GM21367 (cell line): ENCODE results near the gene TBC1D1.
"Not testable (repeated sequence)": the region's sequence is repeated elsewhere in the genome, so short reads cannot be mapped to it uniquely, and the experiment has no call there.

Source experiments
- ATAC-seq: cut with Tn5 transposase; IDR thresholded peaks from one replicate; pipeline ENCODE4 v1.9.1; 2021; ENCODE audit not compliant: unreplicated experiment

Gene TBC1D1

DNA sequence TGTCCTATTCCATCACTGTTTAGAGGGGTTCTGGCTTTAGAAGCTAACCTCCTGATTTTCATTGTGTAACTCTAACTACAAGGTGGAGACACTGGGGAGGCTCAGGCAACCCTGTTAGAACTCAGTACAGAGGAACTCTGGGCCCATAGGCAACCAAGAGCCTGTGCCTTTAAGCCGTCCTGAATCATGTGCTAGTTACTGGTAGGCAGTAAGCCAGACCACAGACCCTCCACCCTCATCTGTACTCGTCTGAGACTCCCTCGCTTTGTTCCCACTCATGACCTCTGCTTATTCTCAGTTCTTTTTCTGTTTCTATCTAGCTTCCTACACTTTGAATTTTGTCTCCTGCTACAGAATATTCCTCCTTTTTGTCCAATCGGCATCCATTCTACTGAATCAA is 31.4 kb downstream of the TBC1D1 start:
- no peak for ATAC-seq

- not testable (repeated sequence) for ATAC-seq
Observed at GRCh38 chr4:37923089-37923488, 32.2 kb downstream of the TBC1D1 start.

- no peak for ATAC-seq
Observed at GRCh38 chr4:37924946-37925345, 34.1 kb downstream of the TBC1D1 start.

GRCh38 chr4:37927434-37927833 is 36.5 kb downstream of the TBC1D1 start:
- ATAC-seq: no peak

DNA sequence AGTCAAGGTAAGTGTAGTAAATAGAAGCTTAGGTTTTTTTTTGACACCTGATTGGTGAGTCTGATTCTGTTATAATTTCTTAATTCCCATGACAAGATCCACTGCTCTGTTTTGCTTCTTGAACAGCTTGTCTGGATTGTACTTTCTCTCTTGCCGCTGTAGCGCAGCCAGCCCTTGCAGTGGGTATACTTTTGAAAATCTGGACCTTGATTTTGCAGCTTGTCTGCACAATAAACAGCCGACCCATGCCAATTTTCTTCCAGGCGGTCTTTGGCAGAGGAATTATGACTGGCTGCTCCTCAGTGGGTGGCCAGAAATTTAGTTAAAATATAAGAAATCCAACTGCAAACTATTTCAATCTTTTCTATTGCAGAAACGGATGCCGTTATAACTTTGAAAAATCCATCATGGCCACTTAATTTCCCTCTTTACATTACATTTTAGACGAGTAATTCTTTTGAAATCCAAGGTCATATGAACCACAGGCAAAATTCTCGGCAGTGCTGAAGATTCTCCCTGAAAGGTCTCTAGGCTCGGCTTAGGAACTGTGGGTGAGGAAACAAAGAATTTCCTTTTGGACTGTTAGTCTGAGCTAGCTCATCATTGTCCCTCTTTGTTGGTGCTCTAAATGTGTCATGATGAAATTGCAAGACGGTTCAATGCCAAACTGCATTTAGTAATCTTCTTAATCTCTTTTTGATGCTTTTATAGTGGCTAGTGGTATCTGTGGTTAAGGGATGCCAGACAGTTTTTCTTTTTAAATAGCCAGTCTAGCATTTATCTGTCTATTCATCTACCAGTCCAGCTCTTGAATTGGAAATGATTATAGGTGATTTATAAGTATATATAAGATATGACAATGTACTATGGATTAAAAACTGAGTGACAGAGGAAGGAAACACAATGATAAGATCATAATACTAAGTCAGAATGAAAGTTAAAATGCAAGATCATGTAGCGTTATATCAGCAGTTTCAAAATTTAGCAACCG is 37.8 kb downstream of the TBC1D1 start:
- ATAC-seq: no peak

DNA sequence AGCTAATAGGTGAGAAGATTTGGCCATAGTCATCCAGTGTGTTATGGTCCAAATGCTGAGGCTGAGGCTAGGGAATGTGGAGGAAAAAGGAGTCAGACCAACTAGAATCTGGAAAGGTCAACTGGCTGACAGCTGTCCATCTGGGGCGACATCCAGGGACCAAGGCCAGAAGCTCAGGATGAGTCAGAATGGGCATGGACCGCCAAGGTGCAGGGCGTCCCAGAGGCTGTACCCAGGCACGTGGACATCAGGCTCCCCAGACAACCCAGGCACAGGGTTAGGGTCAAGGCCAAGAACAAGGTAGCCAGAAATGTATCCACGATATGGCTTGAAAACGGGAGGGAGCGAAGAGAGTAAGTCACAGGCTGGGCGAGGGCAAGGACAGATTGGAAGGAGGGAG is 43.2 kb downstream of the TBC1D1 start:
- no peak for ATAC-seq

DNA sequence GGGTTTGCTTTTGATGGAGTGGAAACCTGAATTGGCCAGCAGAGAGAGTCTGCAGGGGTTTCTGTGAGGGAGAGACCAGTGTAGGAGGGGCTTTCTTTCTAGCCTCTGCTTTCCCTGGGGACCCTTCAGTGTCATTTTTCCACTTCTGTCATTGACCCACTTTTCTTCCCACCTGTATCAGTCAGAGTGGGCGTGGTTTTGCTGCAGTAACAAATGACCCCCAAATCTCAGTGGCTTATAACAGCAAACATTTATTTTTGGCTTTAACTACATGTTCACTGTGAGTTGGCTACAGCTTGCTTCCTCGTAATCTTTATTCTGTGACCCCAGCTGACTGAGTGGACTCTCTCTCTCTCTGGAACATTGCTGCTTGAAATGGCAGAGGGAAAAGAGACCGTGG is 43.7 kb downstream of the TBC1D1 start:
- ATAC-seq: no peak

GRCh38 chr4:37935026-37935425 is 44.1 kb downstream of the TBC1D1 start:
- no peak for ATAC-seq

DNA sequence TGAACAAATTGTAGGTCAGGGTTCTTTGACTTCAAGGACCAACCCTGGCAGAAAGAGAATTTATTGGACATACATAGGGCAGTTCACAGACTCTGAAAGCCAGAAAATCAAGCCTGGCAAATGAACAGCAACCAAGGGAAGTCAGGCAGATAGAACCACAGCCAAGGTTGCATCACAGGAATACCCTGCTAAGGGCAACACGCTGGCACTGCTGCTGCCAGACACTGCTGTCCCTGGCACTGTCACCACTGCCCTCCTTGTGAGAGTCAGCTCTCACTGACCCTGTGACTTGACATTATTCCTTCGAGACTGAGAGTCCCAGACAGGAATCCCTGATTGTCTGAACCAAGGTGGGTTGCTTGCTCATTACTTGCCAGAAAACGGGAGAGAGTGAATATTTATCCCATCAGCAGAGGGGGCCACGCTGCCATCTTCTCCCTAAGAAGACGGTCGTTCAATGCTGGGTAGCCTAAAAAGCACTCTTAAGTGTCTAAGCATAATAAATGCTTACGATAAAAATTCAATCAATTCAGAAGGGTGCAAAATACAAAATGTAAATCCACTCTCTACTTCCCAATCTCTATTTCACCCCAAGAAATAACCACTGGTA is 46.1 kb downstream of the TBC1D1 start:
- no peak for ATAC-seq

DNA sequence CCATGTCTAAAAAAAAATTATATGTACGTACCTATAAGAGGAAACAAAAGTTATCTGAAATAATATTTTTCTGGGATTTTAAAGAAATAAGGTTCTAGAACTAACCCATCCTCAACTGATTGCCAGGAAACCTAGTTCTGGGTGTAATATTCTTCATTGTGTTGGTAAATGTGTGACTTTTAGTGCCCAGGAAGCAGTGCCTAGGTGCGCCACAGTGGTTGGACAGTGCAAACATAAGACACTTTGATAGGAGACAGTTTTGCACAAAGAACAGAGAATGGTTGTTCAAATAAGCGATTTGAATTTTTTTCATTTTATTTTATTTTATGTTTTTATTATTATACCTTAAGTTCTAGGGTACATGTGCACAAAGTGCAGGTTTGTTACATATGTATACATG is 47.3 kb downstream of the TBC1D1 start:
- no peak for ATAC-seq

DNA sequence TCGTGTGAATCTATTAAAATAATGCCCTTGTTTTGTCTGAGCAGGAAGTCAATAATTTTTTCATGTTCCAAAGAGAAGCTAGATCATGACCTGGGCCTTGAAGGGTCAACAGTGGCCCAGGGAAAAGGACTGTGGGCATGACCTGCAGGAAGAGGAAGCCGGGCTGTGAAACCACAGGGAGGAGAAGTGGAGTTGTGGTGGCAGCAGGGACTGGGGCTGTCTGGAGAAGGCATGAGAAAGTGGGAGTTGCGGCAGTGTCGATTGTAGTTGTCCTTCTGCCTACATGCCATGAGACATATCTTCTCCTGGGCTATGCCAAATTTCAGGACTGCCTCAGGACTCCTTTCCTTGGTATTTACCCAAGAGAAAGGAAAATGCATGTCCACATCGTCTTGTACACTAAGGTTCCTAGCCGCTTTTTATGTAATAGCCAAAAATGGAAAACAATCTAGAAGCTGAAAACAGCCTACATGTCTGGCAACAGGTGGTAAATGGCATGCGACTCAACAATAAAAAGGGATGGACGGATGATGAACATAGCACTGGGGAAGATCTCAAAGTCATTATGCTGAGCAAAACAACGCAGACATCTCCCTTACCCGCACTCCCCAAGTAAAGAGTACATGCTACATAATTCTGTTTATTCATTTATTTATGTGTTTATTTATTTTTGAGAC is 55.8 kb downstream of the TBC1D1 start:
- no peak for ATAC-seq

GRCh38 chr4:37948542-37948941 is 57.7 kb downstream of the TBC1D1 start:
- ATAC-seq: no peak

DNA sequence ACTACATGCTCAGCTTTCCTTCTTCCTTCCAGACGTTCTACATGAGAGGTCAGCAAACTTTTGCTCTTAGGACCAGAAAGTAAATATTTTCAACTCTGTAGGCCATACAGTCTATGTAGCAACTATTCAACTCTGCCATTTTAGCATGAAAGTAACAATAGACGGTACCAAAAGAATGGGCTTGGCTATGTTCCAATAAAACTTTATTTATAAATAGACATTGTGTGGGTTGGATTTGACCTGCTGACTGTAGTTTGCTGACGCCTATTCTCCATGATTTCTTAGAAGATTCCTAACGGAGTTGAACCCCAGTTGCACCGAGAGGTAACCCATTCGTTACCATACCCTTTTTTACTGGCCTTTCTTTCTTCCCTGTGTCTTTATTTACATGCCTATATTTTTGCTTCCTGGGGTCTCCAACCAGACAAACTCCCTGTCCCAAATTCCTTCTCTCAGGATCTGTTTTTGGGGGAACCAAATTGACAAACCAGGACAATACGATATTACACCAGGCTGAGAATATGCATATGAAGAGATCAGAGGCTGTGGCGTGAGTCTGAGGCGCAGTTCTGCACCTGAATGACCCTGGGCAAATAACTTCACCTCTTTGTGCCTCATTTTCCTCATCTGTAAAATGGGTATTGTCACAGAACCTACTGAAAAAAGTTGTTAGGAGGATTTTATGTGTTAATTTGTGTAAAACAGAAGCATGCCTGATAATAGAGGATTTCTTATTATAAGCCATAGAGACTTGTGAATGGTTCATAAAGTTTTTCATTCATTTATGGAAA is 58.9 kb downstream of the TBC1D1 start:
- ATAC-seq: no peak

DNA sequence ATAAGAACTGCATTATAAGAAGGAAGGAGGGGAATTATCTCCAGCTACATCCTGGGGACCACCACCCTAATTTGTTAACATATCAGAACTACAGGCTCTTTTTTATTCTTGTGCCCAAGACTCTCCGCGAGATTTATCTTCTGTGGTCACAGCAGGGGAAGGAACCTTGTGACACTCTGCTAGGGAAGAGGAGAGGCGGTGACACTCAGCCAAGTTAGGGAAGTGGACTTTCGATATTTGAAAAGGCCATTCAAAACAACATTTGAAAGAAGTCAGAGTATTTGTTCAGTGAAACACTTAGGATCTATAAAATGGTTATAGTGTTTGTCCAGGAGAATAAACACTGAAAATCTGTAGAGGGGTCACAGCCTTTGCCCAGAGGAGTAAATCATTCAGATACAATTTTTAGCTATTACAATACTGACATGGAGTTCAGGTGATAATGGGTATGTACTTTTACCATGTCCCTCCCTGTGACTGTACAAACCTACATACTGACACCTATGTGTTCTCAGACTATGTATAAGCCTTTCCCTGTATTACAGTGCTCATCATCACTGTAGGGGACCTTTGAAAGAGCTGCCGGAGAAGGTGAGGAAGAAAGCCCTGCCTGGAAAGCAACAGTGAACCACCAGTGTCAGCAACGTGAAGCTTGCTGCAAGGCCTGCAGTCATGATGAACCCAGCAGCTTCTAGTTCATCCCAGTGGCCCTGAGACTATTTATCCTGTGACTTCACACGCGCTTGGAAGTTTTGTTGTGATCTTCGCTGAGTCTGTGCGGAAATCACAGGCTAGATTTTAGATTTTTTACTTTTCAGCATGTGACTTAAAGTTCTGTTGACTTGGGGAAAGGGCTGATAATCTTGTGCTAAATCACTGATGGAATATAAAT is 60.8 kb downstream of the TBC1D1 start:
- no peak for ATAC-seq

- ATAC-seq: no peak
Observed at GRCh38 chr4:37953156-37953555, 62.3 kb downstream of the TBC1D1 start.

DNA sequence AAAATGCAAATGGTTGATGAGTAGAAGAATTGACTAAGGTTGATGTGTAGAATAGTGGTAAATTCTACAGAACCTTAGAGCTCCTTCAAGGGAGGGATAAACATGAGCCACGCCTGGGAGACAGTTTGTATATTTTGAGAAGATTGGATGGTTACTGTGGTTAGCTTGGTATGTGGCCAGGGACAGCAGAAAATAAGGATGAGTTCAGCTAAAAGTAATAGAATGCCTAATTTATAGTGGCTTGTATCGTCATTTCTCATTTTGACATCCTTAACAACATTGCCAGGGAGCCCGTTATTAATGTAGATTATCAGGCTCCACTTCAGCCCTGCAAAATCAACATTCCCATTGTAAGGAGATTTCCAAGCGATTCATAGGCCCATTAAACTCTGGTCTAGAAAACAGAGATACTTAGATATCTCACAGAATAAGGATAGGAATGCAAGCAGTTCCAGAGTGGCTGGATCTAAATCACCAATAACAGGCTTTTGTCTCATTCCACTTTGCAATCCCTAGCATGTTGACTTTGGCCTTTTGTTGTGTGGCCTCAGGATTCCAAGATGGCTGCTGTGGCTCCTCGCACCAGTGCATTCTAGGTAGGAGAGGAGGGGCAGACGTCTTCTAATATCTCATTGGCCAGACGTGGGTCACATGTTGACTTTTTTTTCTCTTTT is 62.9 kb downstream of the TBC1D1 start:
- no peak for ATAC-seq

DNA sequence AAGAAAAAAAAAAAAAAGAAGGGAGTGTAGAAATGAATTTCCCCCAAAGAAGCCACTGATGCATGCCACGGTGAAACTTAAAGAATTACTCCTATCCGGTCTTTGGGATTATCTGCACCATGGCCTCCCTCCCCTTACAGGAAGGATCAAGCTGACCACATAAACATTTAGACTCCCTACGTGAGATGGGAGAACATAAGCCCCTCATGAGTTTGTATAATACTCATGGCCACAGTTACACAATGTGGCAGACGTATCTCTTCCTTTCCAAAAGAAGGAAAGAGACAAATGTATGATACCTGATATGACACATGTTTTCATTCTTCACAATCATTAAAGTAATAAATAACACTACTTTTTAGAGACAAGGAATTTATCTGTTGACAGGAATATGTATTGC is 66.1 kb downstream of the TBC1D1 start:
- no peak for ATAC-seq

GRCh38 chr4:37958932-37959331 is 68.0 kb downstream of the TBC1D1 start:
- ATAC-seq: no peak

- no peak for ATAC-seq
Observed at GRCh38 chr4:37960098-37960497, 69.2 kb downstream of the TBC1D1 start, which contains the start of gene PTTG2. TSS of gene PTTG2 (plus strand) at chr4:37960398. CDS start at chr4:37960435, 37 bp downstream.
